Natural killer cell (primary cell): ENCODE data around the gene ZC3H12C. TPM values are rescaled to one million over a fixed set of nuclear protein-coding genes. Genes with fewer than 3 reads are reported as not detected.

Experiments
- ATAC-seq, 3 donors: fragments of 150-1000 bp in 2 of 3; fragments of 200-7000 bp in 1 of 3; cut with Tn5 transposase; 1 replicate in 1 of 3; 2 replicates in 2 of 3; pipeline ENCODE4 v1.10.0; 2021; ENCODE audit warnings: mild to moderate bottlenecking in 2 of 3, moderate library complexity in 2 of 3
- DNase-seq, 2 donors: peaks; one replicate each; pipeline versions ENCODE4 v3.0.0 to v3.0.0-alpha.2; 2013 to 2021; ENCODE audit warnings: mixed read lengths in 1 of 2
- H3K27ac ChIP-seq: one replicate; pipeline ENCODE4 v1.5.1; 2013; ENCODE audit warnings: mild to moderate bottlenecking, low read length
- H3K27me3 ChIP-seq: one replicate; pipeline ENCODE4 v1.6.1; 2013; ENCODE audit warnings: low read length; ENCODE audit not compliant: control insufficient read depth, insufficient read depth
- H3K36me3 ChIP-seq: one replicate; pipeline ENCODE4 v1.6.1; 2013; ENCODE audit warnings: low read length; ENCODE audit not compliant: control insufficient read depth, insufficient read depth
- H3K4me1 ChIP-seq: one replicate; pipeline ENCODE4 v1.6.1; 2013; ENCODE audit warnings: low read length; ENCODE audit not compliant: control insufficient read depth, insufficient read depth
- H3K4me3 ChIP-seq: one replicate; pipeline ENCODE4 v1.5.1; 2013; ENCODE audit warnings: low read length
- H3K9me3 ChIP-seq: one replicate; pipeline ENCODE4 v1.6.1; 2013; ENCODE audit warnings: low read length; ENCODE audit not compliant: control insufficient read depth, insufficient read depth
- H3K27ac Mint-ChIP-seq, 2 donors: one replicate each; pipeline ENCODE4 v1.8.0; 2022; ENCODE audit warnings: mild to moderate bottlenecking in 2 of 2, mixed read lengths in 2 of 2, moderate library complexity in 1 of 2
- H3K27me3 Mint-ChIP-seq, 2 donors: one replicate each; pipeline ENCODE4 v1.8.0; 2022; ENCODE audit warnings: low read depth in 2 of 2, mixed read lengths in 2 of 2
- H3K36me3 Mint-ChIP-seq: one replicate; pipeline ENCODE4 v1.8.0; 2022; ENCODE audit warnings: mixed read lengths
- H3K4me1 Mint-ChIP-seq, 2 donors: one replicate each; pipeline ENCODE4 v1.8.0; 2022; ENCODE audit warnings: mixed read lengths in 2 of 2
- H3K4me3 Mint-ChIP-seq: one replicate; pipeline ENCODE4 v1.8.0; 2022; ENCODE audit warnings: mild to moderate bottlenecking, moderate library complexity, mixed read lengths
- H3K9me3 Mint-ChIP-seq, 2 donors: one replicate each; pipeline ENCODE4 v1.8.0; 2022; ENCODE audit warnings: mixed read lengths in 2 of 2
- CTCF ChIP-seq: fragments of 200-600 bp; IDR thresholded peaks from one replicate; pipeline ENCODE4 v1.8.0; 2022; ENCODE audit warnings: antibody characterized with exemption
- WGBS: methylation state at CpG from one replicate; pipeline ENCODE4 v1.1.7; 2013; ENCODE audit warnings: missing lambda C conversion rate; ENCODE audit not compliant: insufficient coverage; 5-methylcytosine and 5-hydroxymethylcytosine counted together
- intact Hi-C: fragments of 100-400 bp; cut with micrococcal nuclease; formaldehyde crosslinking; loops from one replicate; pipeline ENCODE4 v1.14.2; 2022
- total RNA-seq, 4 donors: library from RNA; stranded (reverse); fragments of 120-200 nt in 1 of 4; gene quantifications; one replicate each; pipeline versions ENCODE4 v1.2.3 to v1.2.4, GENCODE V29; 2013 to 2022

The ZC3H12C gene
- total RNA-seq = under 1 TPM in 2 of 3 donors, not detected in 1; 0.16 to 0.45 TPM
- 2.0 TPM for total RNA-seq (2013)

- ATAC-seq (peak; percentile 73 to 82 (median 77)), DNase-seq (peak; percentile 15 to 40)
- TF ChIP-seq CTCF = no peak
- no peak within 1 kb of the TSS for H3K27ac ChIP-seq
- peaks cover 23 to 42% of the 10 kb centered on the region in 2 donors for H3K27me3 Mint-ChIP-seq
- intact Hi-C loops = no loop called here
- no peaks in the 10 kb centered on the region for H3K9me3 Mint-ChIP-seq
- H3K4me3 Mint-ChIP-seq = peak within 1 kb of the TSS; percentile 61
- H3K4me1 ChIP-seq = peaks cover 7% of the 10 kb centered on the region
- peak within 1 kb of the TSS; percentile 15 for H3K4me3 ChIP-seq
- no peaks in the 10 kb centered on the region for H3K36me3 Mint-ChIP-seq
- WGBS = under 1% methylated on average over 110 of the region's 110 CpGs
- H3K4me1 Mint-ChIP-seq = peaks cover 4 to 7% of the 10 kb centered on the region in 2 donors
- no peaks in the 10 kb centered on the region for H3K9me3 ChIP-seq
- no peak within 1 kb of the TSS for H3K27ac Mint-ChIP-seq
- H3K36me3 ChIP-seq = no peaks in the 10 kb centered on the region
- peaks cover 7% of the 10 kb centered on the region for H3K27me3 ChIP-seq
Observed at GRCh38 chr11:110092515-110093406, at the start of gene ZC3H12C. Gene ZC3H12C (plus strand): TSS chr11:110093392. CDS start chr11:110093412, 20 bp downstream.

GRCh38 chr11:110044226-110044968 is 48.8 kb upstream of the ZC3H12C start:
- no peaks in the 10 kb centered on the region for H3K4me1 Mint-ChIP-seq
- no peak overlapping the region for H3K27ac Mint-ChIP-seq
- DNase-seq = no peak
- no peaks in the 10 kb centered on the region for H3K36me3 Mint-ChIP-seq
- no peaks in the 10 kb centered on the region for H3K4me1 ChIP-seq
- no peak overlapping the region for H3K27ac ChIP-seq
- ATAC-seq = no peak
- no peaks in the 10 kb centered on the region for H3K36me3 ChIP-seq
- intact Hi-C loops = no loop called here
- no peak overlapping the region for H3K4me3 Mint-ChIP-seq
- H3K9me3 Mint-ChIP-seq = peaks cover 3 to 4% of the 10 kb centered on the region in 2 donors
- no peaks in the 10 kb centered on the region for H3K9me3 ChIP-seq
- H3K4me3 ChIP-seq = no peak overlapping the region
- no peak for TF ChIP-seq CTCF
- peaks cover 0 to 3% of the 10 kb centered on the region in 2 donors for H3K27me3 Mint-ChIP-seq
- no peaks in the 10 kb centered on the region for H3K27me3 ChIP-seq
- WGBS = 93% methylated on average over 8 of the region's 9 CpGs

GRCh38 chr11:110046775-110047380 is 46.3 kb upstream of the ZC3H12C start:
- peaks cover 0 to 3% of the 10 kb centered on the region in 2 donors for H3K27me3 Mint-ChIP-seq
- no peak overlapping the region for H3K4me3 Mint-ChIP-seq
- 94% methylated on average over 2 of the region's 2 CpGs for WGBS
- intact Hi-C loops = no loop called here
- ATAC-seq (no peak), DNase-seq (no peak)
- Histone ChIP-seq H3K4me3 (no peak overlapping the region), H3K4me1 (no peaks in the 10 kb centered on the region), H3K27ac (no peak overlapping the region), H3K9me3 (no peaks in the 10 kb centered on the region), H3K27me3 (no peaks in the 10 kb centered on the region), H3K36me3 (no peaks in the 10 kb centered on the region)
- no peaks in the 10 kb centered on the region for H3K36me3 Mint-ChIP-seq
- no peak for TF ChIP-seq CTCF
- H3K9me3 Mint-ChIP-seq = peaks cover 3 to 4% of the 10 kb centered on the region in 2 donors
- no peaks in the 10 kb centered on the region for H3K4me1 Mint-ChIP-seq
- H3K27ac Mint-ChIP-seq = no peak overlapping the region
